K562 (cell line): ENCODE measurements around the gene LRPAP1. TPM values are rescaled to one million over a fixed set of nuclear protein-coding genes. Genes with fewer than 3 reads are reported as not detected.
"Not testable (repeated sequence)": the region's sequence is repeated elsewhere in the genome, so short reads cannot be mapped to it uniquely, and the experiment has no call there.

Experiments
- ATAC-seq: fragments of 200-7000 bp; cut with Tn5 transposase; 3 replicates; pipeline ENCODE4 v1.9.1; 2020; ENCODE audit warnings: moderate library complexity
- BruUV-seq: library from RNA; stranded (reverse); fragments of 400-500 nt; replicated peaks from 2 replicates; lab custom pipeline; 2021; lab: Mats Ljungman, UMichigan
- CTCF ChIA-PET: fragments of 300-600 bp; formaldehyde crosslinking; extraction: SDS; loops from one replicate; lab custom pipeline; 2021; ENCODE audit warnings: low intra/inter-chr PET ratio; lab: Yijun Ruan, JAX
- POLR2A ChIA-PET: fragments of 300-600, 350-650 bp; sonication (Branson Sonifier 250); formaldehyde crosslinking; extraction: SDS; loops from one replicate; lab custom pipeline; 2021; ENCODE audit warnings: antibody characterized with exemption, inconsistent platforms; lab: Yijun Ruan, JAX
- DNase-seq, 4 experiments: peaks; one replicate each; pipeline versions ENCODE4 v3.0.0 to v3.0.0-alpha.2; 2011 to 2018; ENCODE audit warnings: low spot score in 3 of 4, mixed read lengths in 3 of 4; ENCODE audit errors: extremely low read depth in 1 of 4
- FAIRE-seq: peaks from 2 replicates; lab custom pipeline; 2011; peaks lifted over from hg19 to GRCh38; lab: Jason Lieb, UNC
- H2AFZ ChIP-seq: 2 replicates; pipeline ENCODE4 v1.6.0; 2011; ENCODE audit warnings: low read depth, low read length, control low read depth, inconsistent platforms
- H3K27ac ChIP-seq: fragments of 200-600 bp; 3 replicates; pipeline ENCODE4 v1.8.0; 2011; ENCODE audit warnings: low read depth, mild to moderate bottlenecking, control low read depth, inconsistent platforms, low read length, moderate library complexity, mixed read lengths; ENCODE audit errors: extremely low read depth
- H3K27me3 ChIP-seq, 2 experiments: fragments of 300-600 bp in 1 of 2; 2 replicates in 1 of 2; 3 replicates in 1 of 2; pipeline versions ENCODE4 v1.6.0 to v1.8.0; 2011; ENCODE audit warnings: inconsistent platforms in 2 of 2, low read length in 2 of 2, mild to moderate bottlenecking in 1 of 2, mixed read lengths in 1 of 2, moderate library complexity in 1 of 2; ENCODE audit not compliant: control insufficient read depth in 2 of 2, insufficient read depth in 2 of 2
- H3K36me3 ChIP-seq: fragments of 300-600 bp; 3 replicates; pipeline ENCODE4 v1.8.0; 2011; ENCODE audit warnings: mild to moderate bottlenecking, low read length, inconsistent platforms; ENCODE audit not compliant: control insufficient read depth, insufficient read depth
- H3K4me1 ChIP-seq, 2 experiments: fragments of 200-600 bp in 1 of 2; replicated peaks in 1 of 2; 2 replicates in 1 of 2; 3 replicates in 1 of 2; pipeline versions ENCODE4 v1.5.1 to v1.8.0; 2011; ENCODE audit warnings: inconsistent platforms in 2 of 2, low read length in 2 of 2, mild to moderate bottlenecking in 1 of 2, mixed read lengths in 1 of 2, moderate library complexity in 1 of 2; ENCODE audit not compliant: control insufficient read depth in 2 of 2, insufficient read depth in 2 of 2
- H3K4me2 ChIP-seq: 2 replicates; pipeline ENCODE4 v1.6.1; 2011; ENCODE audit warnings: low read length, control low read depth, inconsistent platforms, mixed read lengths; ENCODE audit not compliant: insufficient read depth
- H3K4me3 ChIP-seq: fragments of 200-600 bp; sonication (generic), shearing (Covaris generic); 2 replicates; pipeline ENCODE4 v1.5.1; 2016; ENCODE audit warnings: control low read depth, inconsistent platforms
- H3K79me2 ChIP-seq: fragments of 200-600 bp; 3 replicates; pipeline ENCODE4 v1.8.0; 2011; ENCODE audit warnings: low read length, inconsistent platforms; ENCODE audit not compliant: control insufficient read depth, insufficient read depth
- H3K9ac ChIP-seq, 2 experiments: 2 replicates each; pipeline versions ENCODE4 v1.6.0 to v1.6.1; 2011; ENCODE audit warnings: low read depth in 2 of 2, low read length in 2 of 2, control low read depth in 1 of 2, inconsistent platforms in 1 of 2, mild to moderate bottlenecking in 1 of 2, mixed read lengths in 1 of 2; ENCODE audit not compliant: insufficient read depth in 1 of 2
- H3K9me1 ChIP-seq: one replicate; pipeline ENCODE4 v1.6.0; 2011; ENCODE audit warnings: inconsistent platforms, mild to moderate bottlenecking, low read length, moderate library complexity; ENCODE audit not compliant: control insufficient read depth, insufficient read depth
- H3K9me3 ChIP-seq: replicated peaks from 2 replicates; pipeline ENCODE4 v1.5.1; 2011; ENCODE audit warnings: low read depth, low read length, inconsistent platforms; ENCODE audit not compliant: control insufficient read depth, insufficient read depth
- H4K20me1 ChIP-seq: replicated peaks from 2 replicates; pipeline ENCODE4 v1.6.1; 2011; ENCODE audit warnings: low read length, inconsistent platforms, mixed read lengths; ENCODE audit not compliant: control insufficient read depth, insufficient read depth
- BCOR ChIP-seq: fragments of 450-650 bp; IDR thresholded peaks from 2 replicates; pipeline ENCODE4 v1.6.1; 2016
- POLR2G ChIP-seq: fragments of 200-400 bp; formaldehyde crosslinking; IDR thresholded peaks from 2 replicates; pipeline ENCODE4 v1.6.1; 2017; ENCODE audit warnings: low read depth, mild to moderate bottlenecking, antibody characterized with exemption, low read length, moderate library complexity
- SREBF2 ChIP-seq: sonication (generic); formaldehyde crosslinking; IDR thresholded peaks from 2 replicates; pipeline ENCODE4 v1.4.0; 2020; ENCODE audit warnings: mild to moderate bottlenecking, missing genetic modification reagents
- TBP ChIP-seq: optimal IDR thresholded peaks from 2 replicates; pipeline ENCODE3; 2011; ENCODE audit warnings: low read depth, low read length, improper control_type of control experiment
- ZNF146 ChIP-seq: IDR thresholded peaks from one replicate; pipeline ENCODE4 v1.6.1; 2018; ENCODE audit warnings: missing compliant biosample characterization; ENCODE audit not compliant: unreplicated experiment
- ZNF217 ChIP-seq: sonication (generic); formaldehyde crosslinking; IDR thresholded peaks from 2 replicates; pipeline ENCODE4 v1.8.0; 2022; ENCODE audit warnings: mild to moderate bottlenecking, missing genetic modification reagents
- WGBS: fragments of 100-300 bp; shearing (Covaris generic); methylation state at CpG from one replicate; pipeline ENCODE4 v1.1.6; 2016; ENCODE audit warnings: low coverage, mixed read lengths; ENCODE audit not compliant: insufficient coverage; ENCODE audit errors: missing lambda C conversion rate; 5-methylcytosine and 5-hydroxymethylcytosine counted together
- in situ Hi-C: fragments of 300-500 bp; cut with MboI; formaldehyde crosslinking; loops from 4 replicates; pipeline ENCODE4 v1.15.0; 2018; ENCODE audit warnings: inconsistent platforms, mixed read lengths
- intact Hi-C: fragments of 100-400 bp; cut with micrococcal nuclease; formaldehyde crosslinking; loops from 2 replicates; pipeline ENCODE4 v1.14.2; 2022
- polyA plus RNA-seq, 8 experiments: library from polyadenylated mRNA; depleted of rRNA in 4 of 8; stranded (reverse) in 5 of 8; unstranded in 3 of 8; fragments of >200 nt; fragmentation: Nextera tagmentation in 2 of 8; fragmentation: Illumina TruSeq in 1 of 8; extraction: Ambion mirVana in 2 of 8; extraction: Trizol in 1 of 8; gene quantifications; 2 replicates each; pipeline versions ENCODE4 v1.2.1 to v1.2.3, GENCODE V29; 2011 to 2014; ENCODE audit warnings: inconsistent platforms in 1 of 8, missing spikeins in 1 of 8
- total RNA-seq, 7 experiments: library from RNA; depleted of rRNA in 6 of 7; stranded (reverse); fragments of >200 nt in 6 of 7; fragmentation: Illumina TruSeq in 2 of 7; extraction: Trizol in 2 of 7; gene quantifications; 2 replicates each; pipeline versions ENCODE4 v1.2.1 to v1.2.3, GENCODE V29; 2011 to 2021; ENCODE audit warnings: low replicate concordance in 1 of 7
- TF ChIP-seq, protein P1 (sequence below): fragments of 450-650 bp; IDR thresholded peaks from 2 replicates; pipeline ENCODE4 v1.6.1; 2016; ENCODE audit warnings: antibody characterized with exemption
- TF ChIP-seq, protein P2 (sequence below): sonication (generic); formaldehyde crosslinking; IDR thresholded peaks from 2 replicates; pipeline ENCODE4 v1.8.0; 2023; ENCODE audit warnings: mild to moderate bottlenecking, missing genetic modification reagents

LRPAP1 gene
- total and polyA plus RNA-seq, 9 of the 15 experiments (the other 6 are each of a cell fraction or from before 2014, with no cell fraction given), result 1.1 to 75.5 (median 41.8) TPM

DNA sequence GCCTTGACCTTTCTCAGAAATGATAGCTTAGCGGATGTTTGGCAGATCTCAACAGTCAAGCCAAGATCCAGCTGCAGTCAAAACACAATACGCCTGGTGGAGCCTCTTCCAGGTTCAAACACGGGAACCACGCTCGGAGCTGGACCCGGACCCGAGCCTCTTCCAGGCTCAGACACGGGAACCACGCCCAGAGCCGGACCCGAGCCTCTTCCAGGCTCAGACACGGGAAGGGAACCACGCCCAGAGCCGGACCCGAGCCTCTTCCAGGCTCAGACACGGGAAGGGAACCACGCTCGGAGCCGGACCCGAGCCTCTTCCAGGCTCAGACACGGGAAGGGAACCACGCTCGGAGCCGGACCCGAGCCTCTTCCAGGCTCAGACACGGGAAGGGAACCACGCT, 20.6 kb downstream of the LRPAP1 start:
- H3K9me1 ChIP-seq, BruUV-seq, H3K4me2 ChIP-seq, H4K20me1 ChIP-seq, H3K27ac ChIP-seq, CTCF ChIA-PET, in situ Hi-C loops, FAIRE-seq, DNase-seq, H3K9ac ChIP-seq, intact Hi-C loops, ATAC-seq, H3K4me3 ChIP-seq, POLR2A ChIA-PET, H2AFZ ChIP-seq, H3K9me3 ChIP-seq, H3K27me3 ChIP-seq, H3K79me2 ChIP-seq: not testable (repeated sequence)
- peaks cover 89% of the 10 kb centered on the region; the same call in 2 of the 3 replicates for H3K36me3 ChIP-seq
- TF ChIP-seq POLR2G, result peak; percentile 42; the same call in 1 of the 2 replicates
- 96% methylated on average over 11 of the region's 27 CpGs for WGBS
- peaks cover 0 to 13% of the 10 kb centered on the region in 2 experiments; a peak in 2 of 5 replicates for H3K4me1 ChIP-seq

DNA sequence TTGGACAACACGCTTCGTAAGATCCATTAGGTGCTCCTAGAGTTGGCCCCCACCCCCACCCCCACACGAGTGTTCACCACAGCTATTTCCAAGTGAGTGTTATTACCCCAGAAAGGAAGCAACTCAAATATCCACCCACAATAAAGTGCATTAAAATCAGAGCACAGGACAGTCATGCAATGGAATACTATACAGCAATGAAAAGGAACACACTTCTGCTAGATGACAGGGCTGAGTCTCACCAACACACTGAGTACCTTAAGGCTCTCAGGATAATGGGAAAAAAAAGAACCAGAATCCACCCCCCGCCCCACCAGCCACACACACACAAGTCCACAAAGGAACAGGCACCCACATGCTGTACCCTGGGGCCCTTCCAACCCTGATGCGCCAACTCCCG, 21.0 kb downstream of the LRPAP1 start:
- Histone ChIP-seq H3K79me2 (no peaks in the 10 kb centered on the region), H3K27me3 (no peaks in the 10 kb centered on the region; a peak in 1 of 5 replicates), H3K4me3 (no peak overlapping the region), H4K20me1 (no peaks in the 10 kb centered on the region; the same call in 1 of the 2 replicates), H3K36me3 (peaks cover 86% of the 10 kb centered on the region; the same call in 2 of the 3 replicates), H3K4me2 (no peak overlapping the region), H3K9ac (no peak overlapping the region), H3K9me3 (no peaks in the 10 kb centered on the region), H3K27ac (no peak overlapping the region), H3K4me1 (peaks cover 0 to 9% of the 10 kb centered on the region in 2 experiments; a peak in 2 of 5 replicates), H3K9me1 (no peaks in the 10 kb centered on the region), H2AFZ (no peak overlapping the region)
- in situ Hi-C loops, result no loop called here
- intact Hi-C loops, result no loop called here
- no peak for FAIRE-seq
- no peak for ATAC-seq
- CTCF ChIA-PET, result no interaction called here
- POLR2A ChIA-PET, result interaction anchor here (0.5 kb wide), 1 partner anchor 605 kb away, joined by 3 read pairs; no protein-coding TSS in a partner anchor
- BruUV-seq, result no TSS peak
- no peak for DNase-seq
- TF ChIP-seq ZNF217 (no peak), TBP (no peak), BCOR (0 out of 2 replicates have a peak, but pooled peaks have one; percentile 46), ZNF146 (CRISPR knock-in tag) (peak; percentile 98), SREBF2 (no peak)
- TF ChIP-seq, protein P1, sequence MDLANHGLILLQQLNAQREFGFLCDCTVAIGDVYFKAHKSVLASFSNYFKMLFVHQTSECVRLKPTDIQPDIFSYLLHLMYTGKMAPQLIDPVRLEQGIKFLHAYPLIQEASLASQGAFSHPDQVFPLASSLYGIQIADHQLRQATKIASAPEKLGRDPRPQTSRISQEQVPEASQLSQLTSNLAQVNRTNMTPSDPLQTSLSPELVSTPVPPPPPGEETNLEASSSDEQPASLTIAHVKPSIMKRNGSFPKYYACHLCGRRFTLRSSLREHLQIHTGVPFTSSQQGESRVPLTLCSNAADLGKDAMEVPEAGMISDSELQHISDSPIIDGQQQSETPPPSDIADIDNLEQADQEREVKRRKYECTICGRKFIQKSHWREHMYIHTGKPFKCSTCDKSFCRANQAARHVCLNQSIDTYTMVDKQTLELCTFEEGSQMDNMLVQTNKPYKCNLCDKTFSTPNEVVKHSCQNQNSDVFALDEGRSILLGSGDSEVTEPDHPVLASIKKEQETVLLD, result no peak
- TF ChIP-seq, protein P2, sequence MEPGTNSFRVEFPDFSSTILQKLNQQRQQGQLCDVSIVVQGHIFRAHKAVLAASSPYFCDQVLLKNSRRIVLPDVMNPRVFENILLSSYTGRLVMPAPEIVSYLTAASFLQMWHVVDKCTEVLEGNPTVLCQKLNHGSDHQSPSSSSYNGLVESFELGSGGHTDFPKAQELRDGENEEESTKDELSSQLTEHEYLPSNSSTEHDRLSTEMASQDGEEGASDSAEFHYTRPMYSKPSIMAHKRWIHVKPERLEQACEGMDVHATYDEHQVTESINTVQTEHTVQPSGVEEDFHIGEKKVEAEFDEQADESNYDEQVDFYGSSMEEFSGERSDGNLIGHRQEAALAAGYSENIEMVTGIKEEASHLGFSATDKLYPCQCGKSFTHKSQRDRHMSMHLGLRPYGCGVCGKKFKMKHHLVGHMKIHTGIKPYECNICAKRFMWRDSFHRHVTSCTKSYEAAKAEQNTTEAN (CRISPR knock-in tag), result no peak
- 96% methylated on average over 6 of the region's 6 CpGs for WGBS
